WERI-Rb-1 (cell line): ENCODE measurements around the gene HES2.
"Not testable (repeated sequence)": the region's sequence is repeated elsewhere in the genome, so short reads cannot be mapped to it uniquely, and the experiment has no call there.

Experiments used
- DNase-seq: peaks from one replicate; pipeline ENCODE4 v3.0.0-alpha.2; 2020
- H3K27ac ChIP-seq: fragments of 250-450 bp; sonication (Bioruptor Pico); 2 replicates; pipeline ENCODE4 v1.5.1; 2020; ENCODE audit warnings: mild to moderate bottlenecking, moderate library complexity
- H3K27me3 ChIP-seq: fragments of 250-450 bp; sonication (Bioruptor Pico); 2 replicates; pipeline ENCODE4 v1.5.1; 2021; ENCODE audit warnings: mild to moderate bottlenecking, low read depth, moderate library complexity; ENCODE audit not compliant: insufficient read depth, severe bottlenecking
- H3K36me3 ChIP-seq: fragments of 250-450 bp; sonication (Bioruptor Pico); 2 replicates; pipeline ENCODE4 v1.5.1; 2020; ENCODE audit warnings: mild to moderate bottlenecking, moderate library complexity
- H3K4me3 ChIP-seq: 2 replicates; pipeline ENCODE4 v1.5.1; 2011; ENCODE audit warnings: low read depth, mild to moderate bottlenecking, control low read depth, low read length
- H3K9me3 ChIP-seq: fragments of 250-450 bp; sonication (Bioruptor Pico); 2 replicates; pipeline ENCODE4 v1.5.1; 2021; ENCODE audit warnings: mild to moderate bottlenecking, moderate library complexity; ENCODE audit not compliant: severe bottlenecking
- TF ChIP-seq, protein P1 (sequence below): IDR thresholded peaks from 2 replicates; pipeline ENCODE4 v1.5.1; 2011; ENCODE audit warnings: low read depth, mild to moderate bottlenecking, control low read depth, inconsistent platforms, low read length

The HES2 gene

DNA sequence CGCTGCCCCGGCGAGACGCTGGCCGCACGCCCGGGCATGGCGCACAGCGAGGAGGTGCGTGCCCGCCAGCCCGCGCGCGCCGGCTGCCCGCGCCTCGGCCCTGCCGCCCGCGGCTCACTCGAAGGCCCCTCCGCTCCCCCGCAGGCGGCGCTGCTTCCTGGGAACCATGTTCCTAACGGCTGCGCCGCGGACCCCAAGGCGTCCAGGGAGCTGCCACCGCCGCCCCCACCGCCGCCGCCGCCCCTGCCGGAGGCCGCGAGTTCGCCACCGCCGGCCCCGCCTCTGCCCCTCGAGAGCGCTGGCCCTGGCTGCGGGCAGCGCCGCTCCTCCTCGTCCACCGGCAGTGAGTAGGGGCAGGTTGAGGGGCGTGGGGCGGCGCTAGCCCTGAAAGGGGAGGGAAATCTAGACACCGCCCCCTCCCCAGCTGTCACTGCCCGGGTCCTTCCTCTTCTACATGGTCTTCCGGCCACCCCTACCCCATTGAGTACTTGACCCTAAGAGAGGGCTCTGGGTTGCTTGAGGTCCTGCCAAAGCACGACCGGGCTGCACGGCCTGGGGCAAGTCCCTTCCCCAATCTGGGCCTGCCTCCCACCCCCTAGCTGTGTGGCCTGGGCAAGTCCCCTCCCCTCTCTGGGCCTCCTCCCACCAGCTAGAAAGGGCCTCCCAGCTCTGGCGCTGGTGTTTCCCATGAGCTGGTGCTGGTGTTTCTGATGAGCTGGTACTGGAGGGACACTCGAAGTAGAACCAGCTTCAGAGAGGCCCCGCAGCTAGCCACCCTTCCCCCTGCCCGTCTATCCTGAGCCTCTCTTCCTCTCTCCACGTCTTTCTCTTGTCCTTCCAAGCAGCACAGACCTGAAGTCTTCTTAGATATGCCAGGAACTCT, 29.3 kb upstream of the HES2 start:
- H3K4me3 ChIP-seq = no peak overlapping the region
- no peak overlapping the region for H3K27ac ChIP-seq
- TF ChIP-seq, protein P1, sequence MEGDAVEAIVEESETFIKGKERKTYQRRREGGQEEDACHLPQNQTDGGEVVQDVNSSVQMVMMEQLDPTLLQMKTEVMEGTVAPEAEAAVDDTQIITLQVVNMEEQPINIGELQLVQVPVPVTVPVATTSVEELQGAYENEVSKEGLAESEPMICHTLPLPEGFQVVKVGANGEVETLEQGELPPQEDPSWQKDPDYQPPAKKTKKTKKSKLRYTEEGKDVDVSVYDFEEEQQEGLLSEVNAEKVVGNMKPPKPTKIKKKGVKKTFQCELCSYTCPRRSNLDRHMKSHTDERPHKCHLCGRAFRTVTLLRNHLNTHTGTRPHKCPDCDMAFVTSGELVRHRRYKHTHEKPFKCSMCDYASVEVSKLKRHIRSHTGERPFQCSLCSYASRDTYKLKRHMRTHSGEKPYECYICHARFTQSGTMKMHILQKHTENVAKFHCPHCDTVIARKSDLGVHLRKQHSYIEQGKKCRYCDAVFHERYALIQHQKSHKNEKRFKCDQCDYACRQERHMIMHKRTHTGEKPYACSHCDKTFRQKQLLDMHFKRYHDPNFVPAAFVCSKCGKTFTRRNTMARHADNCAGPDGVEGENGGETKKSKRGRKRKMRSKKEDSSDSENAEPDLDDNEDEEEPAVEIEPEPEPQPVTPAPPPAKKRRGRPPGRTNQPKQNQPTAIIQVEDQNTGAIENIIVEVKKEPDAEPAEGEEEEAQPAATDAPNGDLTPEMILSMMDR = no peak
- H3K36me3 ChIP-seq = no peaks in the 10 kb centered on the region
- H3K9me3 ChIP-seq = no peaks in the 10 kb centered on the region
- no peaks in the 10 kb centered on the region for H3K27me3 ChIP-seq
- no peak for DNase-seq

DNA sequence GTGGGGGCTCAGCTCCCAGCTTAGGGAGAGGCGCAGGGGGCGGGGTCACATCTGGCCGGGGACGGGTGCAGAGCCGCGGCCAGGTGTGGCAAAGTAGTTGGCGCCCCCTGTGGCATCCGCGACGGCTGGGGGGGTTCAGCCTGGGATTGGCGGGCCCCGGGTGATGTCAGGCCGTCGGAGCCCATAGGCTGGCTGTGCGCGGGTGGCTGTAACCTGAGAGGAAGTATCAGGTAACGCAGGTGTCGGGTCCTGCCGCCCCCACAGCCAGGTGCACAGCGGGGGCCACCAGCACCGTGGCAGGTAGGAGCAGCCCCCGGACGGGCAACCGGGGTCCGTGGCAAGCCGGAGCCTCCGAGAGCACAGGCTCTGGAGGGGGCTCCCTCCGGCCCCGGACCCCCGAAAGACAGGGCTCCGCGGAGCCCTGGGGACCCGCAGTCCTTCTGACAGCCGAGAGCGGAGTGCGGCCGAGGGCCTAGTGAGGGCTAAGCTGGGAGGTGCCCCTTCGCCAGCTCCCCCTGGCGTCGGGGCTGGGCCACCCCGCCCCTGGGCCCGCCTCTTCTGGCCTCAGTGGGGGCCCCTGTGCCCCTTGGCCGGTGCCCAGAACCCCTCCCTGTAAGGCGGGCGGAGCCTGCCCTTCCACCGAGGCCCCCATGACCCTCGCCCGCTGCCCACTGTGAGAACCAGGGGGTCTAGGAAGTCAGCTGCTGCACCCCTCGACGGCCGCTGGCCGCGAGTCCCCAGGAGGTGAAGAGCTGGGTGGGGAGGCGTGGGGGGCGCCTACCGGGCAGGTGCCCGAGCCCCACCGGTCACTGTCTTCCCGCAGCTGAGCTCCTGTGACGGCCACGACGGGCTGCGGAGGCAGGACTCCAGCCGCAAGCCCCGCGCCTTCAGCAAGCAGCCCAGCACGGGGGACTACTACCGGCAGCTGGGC, 28.4 kb upstream of the HES2 start:
- Histone ChIP-seq H3K27ac (no peak overlapping the region), H3K36me3 (no peaks in the 10 kb centered on the region), H3K9me3 (no peaks in the 10 kb centered on the region), H3K4me3 (no peak overlapping the region), H3K27me3 (no peaks in the 10 kb centered on the region)
- TF ChIP-seq, protein P1 = no peak
- DNase-seq = no peak

DNA sequence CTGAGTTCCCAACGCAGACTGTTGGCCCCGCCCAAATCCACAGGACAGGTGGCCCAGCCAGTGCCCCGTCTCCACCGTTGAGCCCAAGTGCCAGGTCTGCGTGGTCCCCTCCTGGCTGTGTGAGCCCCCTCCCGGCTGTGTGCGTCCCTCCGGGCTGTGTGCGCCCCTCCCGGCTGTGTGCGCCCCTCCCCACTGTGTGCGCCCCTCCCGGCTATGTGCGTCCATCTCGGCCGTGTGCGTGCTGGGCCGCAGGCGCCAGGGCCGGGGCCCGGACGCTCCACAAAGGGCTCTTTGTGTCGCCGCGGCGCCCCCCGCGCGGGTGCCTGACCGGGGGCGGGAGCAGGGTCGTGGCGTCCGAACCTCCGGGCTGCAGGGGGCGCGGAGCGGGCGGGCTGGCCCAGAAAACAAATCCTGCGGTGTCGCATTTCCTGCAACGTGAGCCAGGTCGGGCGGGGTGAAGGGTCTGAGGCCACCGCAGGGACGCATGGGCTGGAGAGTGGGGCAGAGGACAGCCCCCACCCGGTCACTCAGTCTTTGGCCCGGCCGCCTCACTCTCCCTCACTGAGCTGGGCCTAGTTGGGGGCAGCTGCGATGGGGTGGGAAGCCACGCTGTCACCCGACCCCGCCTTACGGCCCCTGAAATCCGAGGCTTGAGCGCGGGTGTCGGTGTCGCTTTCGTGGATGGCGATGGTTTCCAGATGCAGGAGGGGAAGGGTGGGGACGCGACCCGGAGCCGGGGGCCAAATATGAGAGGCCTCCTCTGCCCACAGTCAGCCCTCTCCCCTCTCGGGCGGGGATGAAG, 27.5 kb upstream of the HES2 start:
- TF ChIP-seq, protein P1 = no peak
- H3K4me3 ChIP-seq = no peak overlapping the region
- no peaks in the 10 kb centered on the region for H3K27me3 ChIP-seq
- no peak for DNase-seq
- H3K9me3 ChIP-seq = no peaks in the 10 kb centered on the region
- no peak overlapping the region for H3K27ac ChIP-seq
- no peaks in the 10 kb centered on the region for H3K36me3 ChIP-seq

DNA sequence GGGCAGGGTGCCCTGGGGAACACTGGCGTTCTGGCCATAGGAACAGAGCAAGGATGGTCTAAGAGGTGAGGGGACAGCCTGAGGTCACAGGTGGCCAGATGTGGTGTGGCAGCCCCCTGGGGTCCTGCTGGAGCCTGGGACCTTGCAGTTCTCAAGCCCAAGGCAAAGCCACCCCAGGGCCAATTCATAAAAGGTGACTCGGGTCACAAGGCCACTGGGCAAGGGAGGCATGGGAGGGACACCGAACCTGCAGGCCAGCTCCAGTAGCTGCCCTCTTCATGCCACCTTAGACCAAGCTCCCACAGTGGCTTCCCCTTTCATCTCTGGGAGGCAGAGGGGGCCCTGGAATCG, 26.9 kb upstream of the HES2 start:
- Histone ChIP-seq H3K4me3 (no peak overlapping the region), H3K27ac (no peak overlapping the region)
- TF ChIP-seq, protein P1 = no peak

DNA sequence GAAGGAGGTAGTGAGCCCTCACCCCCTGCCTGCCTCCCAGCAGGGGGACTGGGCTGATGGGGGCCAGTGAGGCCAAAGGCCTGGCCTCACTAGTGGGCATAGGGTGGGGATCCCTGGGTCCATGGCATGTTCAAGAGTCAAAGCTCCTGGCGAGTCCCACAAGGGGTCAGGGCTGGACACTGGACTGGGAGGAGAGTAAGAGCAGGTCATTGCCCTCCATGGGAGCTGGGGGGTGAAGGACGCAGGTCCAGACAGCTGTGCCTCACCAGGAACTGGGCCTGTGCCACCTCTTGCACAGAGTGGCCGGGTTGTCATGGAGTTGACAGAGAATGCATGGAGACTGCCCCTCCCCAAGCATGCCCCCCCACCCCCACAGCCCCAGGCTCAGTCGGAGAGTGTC, 26.2 kb upstream of the HES2 start:
- H3K27me3 ChIP-seq = not testable (repeated sequence)

More for the DNA sequence above, 26.9 kb upstream of the HES2 start:
- no peak for DNase-seq
- Histone ChIP-seq H3K36me3 (no peaks in the 10 kb centered on the region), H3K27me3 (no peaks in the 10 kb centered on the region), H3K9me3 (no peaks in the 10 kb centered on the region)

More for the DNA sequence above, 26.2 kb upstream of the HES2 start:
- not testable (repeated sequence) for DNase-seq, H3K4me3 ChIP-seq, H3K36me3 ChIP-seq, H3K27ac ChIP-seq, H3K9me3 ChIP-seq
